ENCODE measurements around the gene HECTD2. TPM values are rescaled to one million over a fixed set of nuclear protein-coding genes. Genes with fewer than 3 reads are reported as not detected.
"Not testable (repeated sequence)": the region's sequence is repeated elsewhere in the genome, so short reads cannot be mapped to it uniquely, and the experiment has no call there.

HECTD2 gene
- total RNA-seq, 1 experiment from 2014 or later: 11.5 TPM

DNA sequence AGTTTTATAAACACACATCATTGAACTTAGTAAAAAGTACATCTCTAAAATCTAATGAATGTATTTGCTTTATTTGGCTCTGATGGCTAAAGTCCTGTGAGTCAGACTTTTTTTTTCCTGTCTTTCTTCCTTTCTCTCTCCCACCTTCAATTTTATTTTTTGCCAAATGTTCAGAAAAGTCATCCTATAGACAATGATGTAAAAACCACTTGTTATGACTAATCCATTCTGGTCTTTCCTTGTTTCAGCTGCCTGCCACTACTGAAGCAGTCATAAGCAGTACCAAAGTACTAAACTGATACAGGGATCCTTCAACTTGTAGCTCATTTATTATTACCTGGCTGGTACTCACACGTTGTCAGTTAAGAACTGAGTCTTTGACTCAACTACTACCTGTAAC lies 23.9 kb downstream of the HECTD2 start:
- POLR2A ChIA-PET: no interaction called here
- intact Hi-C loops (cut with micrococcal nuclease; ENCODE audit: unreplicated experiment): no loop called here
- Histone ChIP-seq H3K27me3 (ENCODE audit: control insufficient read depth, insufficient read depth, low read length) (no peaks in the 10 kb centered on the region), H3K4me1 (ENCODE audit: control insufficient read depth, insufficient read depth, low read length) (no peaks in the 10 kb centered on the region), H3K36me3 (ENCODE audit: control insufficient read depth, insufficient read depth, low read length) (no peaks in the 10 kb centered on the region), H3K27ac (ENCODE audit: low read length) (no peak overlapping the region), H3K4me3 (ENCODE audit: low read depth in 2 of 2, low read length in 2 of 2) (no peak overlapping the region), H3K9me3 (ENCODE audit: control insufficient read depth, insufficient read depth, low read depth, low read length) (no peaks in the 10 kb centered on the region)
- BruUV-seq (replicated peaks): no TSS peak
- in situ Hi-C loops (cut with HindIII; ENCODE audit: low pct_unique_long_range_greater_than_20kb, low sequenced_read_pairs): no loop called here
- CTCF ChIA-PET: no interaction called here
- TF ChIP-seq, protein P1, sequence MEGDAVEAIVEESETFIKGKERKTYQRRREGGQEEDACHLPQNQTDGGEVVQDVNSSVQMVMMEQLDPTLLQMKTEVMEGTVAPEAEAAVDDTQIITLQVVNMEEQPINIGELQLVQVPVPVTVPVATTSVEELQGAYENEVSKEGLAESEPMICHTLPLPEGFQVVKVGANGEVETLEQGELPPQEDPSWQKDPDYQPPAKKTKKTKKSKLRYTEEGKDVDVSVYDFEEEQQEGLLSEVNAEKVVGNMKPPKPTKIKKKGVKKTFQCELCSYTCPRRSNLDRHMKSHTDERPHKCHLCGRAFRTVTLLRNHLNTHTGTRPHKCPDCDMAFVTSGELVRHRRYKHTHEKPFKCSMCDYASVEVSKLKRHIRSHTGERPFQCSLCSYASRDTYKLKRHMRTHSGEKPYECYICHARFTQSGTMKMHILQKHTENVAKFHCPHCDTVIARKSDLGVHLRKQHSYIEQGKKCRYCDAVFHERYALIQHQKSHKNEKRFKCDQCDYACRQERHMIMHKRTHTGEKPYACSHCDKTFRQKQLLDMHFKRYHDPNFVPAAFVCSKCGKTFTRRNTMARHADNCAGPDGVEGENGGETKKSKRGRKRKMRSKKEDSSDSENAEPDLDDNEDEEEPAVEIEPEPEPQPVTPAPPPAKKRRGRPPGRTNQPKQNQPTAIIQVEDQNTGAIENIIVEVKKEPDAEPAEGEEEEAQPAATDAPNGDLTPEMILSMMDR (IDR thresholded peaks at IDR 0.05): no peak
- no peak for TF ChIP-seq SIN3A (IDR thresholded peaks at IDR 0.05; ENCODE audit: borderline replicate concordance, insufficient read depth, low read depth, low read length)
- TF ChIP-seq POLR2AphosphoS5 (IDR thresholded peaks at IDR 0.05; ENCODE audit: low read depth, low read length): no peak
- TF ChIP-seq TCF7L2 (IDR thresholded peaks at IDR 0.05; ENCODE audit: low read depth, low read length): no peak
- TF ChIP-seq, protein P2, sequence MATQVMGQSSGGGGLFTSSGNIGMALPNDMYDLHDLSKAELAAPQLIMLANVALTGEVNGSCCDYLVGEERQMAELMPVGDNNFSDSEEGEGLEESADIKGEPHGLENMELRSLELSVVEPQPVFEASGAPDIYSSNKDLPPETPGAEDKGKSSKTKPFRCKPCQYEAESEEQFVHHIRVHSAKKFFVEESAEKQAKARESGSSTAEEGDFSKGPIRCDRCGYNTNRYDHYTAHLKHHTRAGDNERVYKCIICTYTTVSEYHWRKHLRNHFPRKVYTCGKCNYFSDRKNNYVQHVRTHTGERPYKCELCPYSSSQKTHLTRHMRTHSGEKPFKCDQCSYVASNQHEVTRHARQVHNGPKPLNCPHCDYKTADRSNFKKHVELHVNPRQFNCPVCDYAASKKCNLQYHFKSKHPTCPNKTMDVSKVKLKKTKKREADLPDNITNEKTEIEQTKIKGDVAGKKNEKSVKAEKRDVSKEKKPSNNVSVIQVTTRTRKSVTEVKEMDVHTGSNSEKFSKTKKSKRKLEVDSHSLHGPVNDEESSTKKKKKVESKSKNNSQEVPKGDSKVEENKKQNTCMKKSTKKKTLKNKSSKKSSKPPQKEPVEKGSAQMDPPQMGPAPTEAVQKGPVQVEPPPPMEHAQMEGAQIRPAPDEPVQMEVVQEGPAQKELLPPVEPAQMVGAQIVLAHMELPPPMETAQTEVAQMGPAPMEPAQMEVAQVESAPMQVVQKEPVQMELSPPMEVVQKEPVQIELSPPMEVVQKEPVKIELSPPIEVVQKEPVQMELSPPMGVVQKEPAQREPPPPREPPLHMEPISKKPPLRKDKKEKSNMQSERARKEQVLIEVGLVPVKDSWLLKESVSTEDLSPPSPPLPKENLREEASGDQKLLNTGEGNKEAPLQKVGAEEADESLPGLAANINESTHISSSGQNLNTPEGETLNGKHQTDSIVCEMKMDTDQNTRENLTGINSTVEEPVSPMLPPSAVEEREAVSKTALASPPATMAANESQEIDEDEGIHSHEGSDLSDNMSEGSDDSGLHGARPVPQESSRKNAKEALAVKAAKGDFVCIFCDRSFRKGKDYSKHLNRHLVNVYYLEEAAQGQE (IDR thresholded peaks at IDR 0.05; ENCODE audit: insufficient read depth in 1 of 2, low read depth in 2 of 2, low read length in 1 of 2): no peak
- DNase-seq (ENCODE audit: low read depth, low spot score): no peak
- no peak for ATAC-seq

DNA sequence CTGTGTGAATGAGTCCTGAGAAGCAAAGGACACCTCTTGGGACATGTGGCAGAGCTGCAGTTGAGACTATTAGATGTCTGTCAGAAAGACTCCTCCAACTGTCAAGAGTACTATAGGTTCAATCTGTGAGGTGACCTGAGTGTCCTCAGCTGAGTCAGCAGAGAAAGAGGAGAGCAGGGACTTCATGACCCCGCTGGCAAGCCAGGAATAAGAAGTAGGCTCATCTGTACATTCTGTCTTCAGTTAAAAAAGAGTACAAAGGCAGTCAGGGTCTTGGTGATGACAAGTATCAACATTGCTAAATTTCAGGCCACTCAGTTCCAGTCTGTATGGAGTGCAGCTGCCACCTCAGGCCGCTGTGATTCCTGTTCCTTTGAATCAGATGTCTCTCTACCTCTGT lies 25.1 kb downstream of the HECTD2 start:
- ChIA-PET CTCF (no interaction called here), POLR2A (no interaction called here)
- DNase-seq (ENCODE audit: low read depth, low spot score) (no peak), ATAC-seq (no peak)
- Histone ChIP-seq H3K4me3 (ENCODE audit: low read depth in 2 of 2, low read length in 2 of 2) (no peak overlapping the region), H3K36me3 (ENCODE audit: control insufficient read depth, insufficient read depth, low read length) (no peaks in the 10 kb centered on the region), H3K4me1 (ENCODE audit: control insufficient read depth, insufficient read depth, low read length) (no peaks in the 10 kb centered on the region), H3K9me3 (ENCODE audit: control insufficient read depth, insufficient read depth, low read depth, low read length) (no peaks in the 10 kb centered on the region), H3K27ac (ENCODE audit: low read length) (no peak overlapping the region), H3K27me3 (ENCODE audit: control insufficient read depth, insufficient read depth, low read length) (no peaks in the 10 kb centered on the region)
- intact Hi-C loops (cut with micrococcal nuclease; ENCODE audit: unreplicated experiment): no loop called here
- no TSS peak for BruUV-seq (replicated peaks)
- in situ Hi-C loops (cut with HindIII; ENCODE audit: low pct_unique_long_range_greater_than_20kb, low sequenced_read_pairs): no loop called here
- no peak for TF ChIP-seq SIN3A (IDR thresholded peaks at IDR 0.05; ENCODE audit: borderline replicate concordance, insufficient read depth, low read depth, low read length)
- TF ChIP-seq TCF7L2 (IDR thresholded peaks at IDR 0.05; ENCODE audit: low read depth, low read length): no peak
- TF ChIP-seq, protein P2 (IDR thresholded peaks at IDR 0.05; ENCODE audit: insufficient read depth in 1 of 2, low read depth in 2 of 2, low read length in 1 of 2): no peak
- TF ChIP-seq, protein P1 (IDR thresholded peaks at IDR 0.05): no peak
- no peak for TF ChIP-seq POLR2AphosphoS5 (IDR thresholded peaks at IDR 0.05; ENCODE audit: low read depth, low read length)

DNA sequence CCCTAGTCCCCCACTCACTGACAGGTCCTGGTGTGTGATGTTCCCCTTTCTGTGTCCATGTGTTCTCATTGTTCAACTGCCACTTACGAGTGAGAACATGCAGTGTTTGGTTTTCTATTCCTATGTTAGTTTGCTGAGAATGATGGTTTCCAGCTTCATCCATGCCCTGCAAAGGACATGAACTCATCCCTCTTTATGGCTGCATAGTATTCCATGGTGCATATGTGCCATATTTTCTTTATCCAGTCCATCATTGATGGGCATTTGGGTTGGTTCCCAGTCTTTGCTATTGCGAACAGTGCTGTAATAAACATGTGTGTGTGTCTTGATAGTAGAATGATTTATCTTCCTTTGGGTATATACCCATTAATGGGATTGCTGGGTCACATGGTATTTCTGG lies 28.1 kb downstream of the HECTD2 start:
- H3K4me1 ChIP-seq (ENCODE audit: control insufficient read depth, insufficient read depth, low read length); POLR2A ChIA-PET; H3K4me3 ChIP-seq (ENCODE audit: low read depth in 2 of 2, low read length in 2 of 2); intact Hi-C loops (cut with micrococcal nuclease; ENCODE audit: unreplicated experiment); ATAC-seq; H3K36me3 ChIP-seq (ENCODE audit: control insufficient read depth, insufficient read depth, low read length); BruUV-seq (replicated peaks); H3K27me3 ChIP-seq (ENCODE audit: control insufficient read depth, insufficient read depth, low read length); in situ Hi-C loops (cut with HindIII; ENCODE audit: low pct_unique_long_range_greater_than_20kb, low sequenced_read_pairs); H3K27ac ChIP-seq (ENCODE audit: low read length); DNase-seq (ENCODE audit: low read depth, low spot score); H3K9me3 ChIP-seq (ENCODE audit: control insufficient read depth, insufficient read depth, low read depth, low read length); CTCF ChIA-PET: not testable (repeated sequence)
